GM21619 (cell line): Measurements from ENCODE around the gene C17orf67.
A peak's percentile ranks its signal among the peaks of the same experiment; 100 is the strongest.

Source experiments
- ATAC-seq: cut with Tn5 transposase; IDR thresholded peaks from one replicate; pipeline ENCODE4 v1.9.1; 2021; ENCODE audit not compliant: unreplicated experiment

The C17orf67 gene

GRCh38 chr17:56833809-56834379 is at the start of gene C17orf67, which contains the start of gene DGKE:
C17orf67 (minus strand) TSS chr17:56833920; CDS start chr17:56815810, 18,110 bp downstream.
DGKE (plus strand) TSS chr17:56834151; CDS start chr17:56834796, 645 bp downstream.
- peak; percentile 61 for ATAC-seq

GRCh38 chr17:56881685-56882295 is 48.1 kb upstream of the C17orf67 start:
- no peak for ATAC-seq

- ATAC-seq, result no peak
These were observed 46.9 kb upstream of the C17orf67 start for GRCh38 chr17:56880571-56880970.

GRCh38 chr17:56880133-56880532 is 46.4 kb upstream of the C17orf67 start:
- ATAC-seq, result no peak

- no peak for ATAC-seq
These were observed 45.6 kb upstream of the C17orf67 start for GRCh38 chr17:56879280-56879679.

GRCh38 chr17:56876766-56877179 is 43.1 kb upstream of the C17orf67 start:
- no peak for ATAC-seq

GRCh38 chr17:56870081-56870651 is 36.4 kb upstream of the C17orf67 start:
- no peak for ATAC-seq

- no peak for ATAC-seq
These were observed 35.0 kb upstream of the C17orf67 start for GRCh38 chr17:56868716-56869115.

GRCh38 chr17:56867948-56868376 is 34.2 kb upstream of the C17orf67 start:
- no peak for ATAC-seq

- no peak for ATAC-seq
These were observed 32.8 kb upstream of the C17orf67 start for GRCh38 chr17:56866496-56866895.

GRCh38 chr17:56866076-56866475 is 32.4 kb upstream of the C17orf67 start:
- no peak for ATAC-seq

GRCh38 chr17:56863974-56864373 is 30.3 kb upstream of the C17orf67 start:
- ATAC-seq, result no peak

GRCh38 chr17:56861899-56862298 is 28.2 kb upstream of the C17orf67 start:
- no peak for ATAC-seq

- ATAC-seq, result no peak
These were observed 17.3 kb upstream of the C17orf67 start for GRCh38 chr17:56851008-56851407.

- ATAC-seq, result no peak
These were observed 16.9 kb upstream of the C17orf67 start for GRCh38 chr17:56850591-56850990.

- ATAC-seq, result no peak
These were observed 15.4 kb upstream of the C17orf67 start for GRCh38 chr17:56849131-56849530.

- ATAC-seq, result no peak
These were observed 13.4 kb upstream of the C17orf67 start for GRCh38 chr17:56847106-56847505.

GRCh38 chr17:56845934-56846333 is 12.2 kb upstream of the C17orf67 start:
- no peak for ATAC-seq

GRCh38 chr17:56842577-56842976 is 8.9 kb upstream of the C17orf67 start:
- ATAC-seq, result no peak

GRCh38 chr17:56838687-56839086 is 5.0 kb upstream of the C17orf67 start:
- no peak for ATAC-seq

- ATAC-seq, result no peak
These were observed 1.5 kb upstream of the C17orf67 start for GRCh38 chr17:56835264-56835585.
